Caco-2 (cell line): ENCODE results near the gene SLC43A2. TPM values are rescaled to one million over a fixed set of nuclear protein-coding genes. Genes with fewer than 3 reads are reported as not detected.

Experiments used
- BruUV-seq: library from RNA; stranded (reverse); fragments of 400-500 nt; replicated peaks from 2 replicates; lab custom pipeline; 2021; lab: Mats Ljungman, UMichigan
- CTCF ChIA-PET: fragments of 300-600 bp; sonication (Branson Sonifier 250); formaldehyde crosslinking; loops from one replicate; lab custom pipeline; 2022; ENCODE audit warnings: antibody characterized with exemption; lab: Charles Lee
- POLR2A ChIA-PET: fragments of 300-600 bp; sonication (Branson Sonifier 250); formaldehyde crosslinking; loops from one replicate; lab custom pipeline; 2022; ENCODE audit warnings: antibody characterized with exemption; lab: Charles Lee
- DNase-seq, 2 experiments: peaks; one replicate each; pipeline versions ENCODE4 v3.0.0 to v3.0.0-alpha.2; 2020 to 2022
- H3K27me3 ChIP-seq: replicated peaks from 2 replicates; pipeline ENCODE4 v1.6.0; 2011; ENCODE audit warnings: low read length; ENCODE audit not compliant: control insufficient read depth, insufficient read depth
- H3K36me3 ChIP-seq: 2 replicates; pipeline ENCODE4 v1.5.1; 2011; ENCODE audit warnings: low read length; ENCODE audit not compliant: control insufficient read depth, insufficient read depth
- H3K4me1 ChIP-seq: fragments of 250-450 bp; sonication (Bioruptor Pico); 2 replicates; pipeline ENCODE4 v1.5.1; 2020; ENCODE audit warnings: mild to moderate bottlenecking
- H3K4me3 ChIP-seq: 2 replicates; pipeline ENCODE4 v1.5.1; 2011; ENCODE audit warnings: low read depth, mild to moderate bottlenecking, control low read depth, low read length
- H3K9me3 ChIP-seq: fragments of 250-450 bp; sonication (Bioruptor Pico); 2 replicates; pipeline ENCODE4 v1.5.1; 2020; ENCODE audit warnings: mild to moderate bottlenecking, moderate library complexity
- H3K27ac Mint-ChIP-seq: one replicate; pipeline ENCODE4 v1.8.0; 2022; ENCODE audit warnings: mixed read lengths; ENCODE audit not compliant: unreplicated experiment
- H3K27me3 Mint-ChIP-seq: one replicate; pipeline ENCODE4 v1.8.0; 2022; ENCODE audit warnings: mixed read lengths; ENCODE audit not compliant: insufficient read depth, unreplicated experiment
- H3K36me3 Mint-ChIP-seq: one replicate; pipeline ENCODE4 v1.8.0; 2022; ENCODE audit warnings: mild to moderate bottlenecking, mixed read lengths; ENCODE audit not compliant: insufficient read depth, unreplicated experiment
- H3K4me1 Mint-ChIP-seq: one replicate; pipeline ENCODE4 v1.8.0; 2022; ENCODE audit warnings: low read depth, mixed read lengths; ENCODE audit not compliant: unreplicated experiment
- H3K4me3 Mint-ChIP-seq: one replicate; pipeline ENCODE4 v1.8.0; 2022; ENCODE audit warnings: mild to moderate bottlenecking, moderate library complexity, mixed read lengths; ENCODE audit not compliant: unreplicated experiment
- H3K9me3 Mint-ChIP-seq: one replicate; pipeline ENCODE4 v1.8.0; 2022; ENCODE audit warnings: mixed read lengths; ENCODE audit not compliant: unreplicated experiment
- CTCF ChIP-seq, 2 experiments: fragments of 200-600 bp in 1 of 2; IDR thresholded peaks; 1 replicate in 1 of 2; 2 replicates in 1 of 2; pipeline versions ENCODE4 v1.5.1 to v1.8.0; 2011 to 2022; ENCODE audit warnings: antibody characterized with exemption in 1 of 2, control low read depth in 1 of 2, inconsistent platforms in 1 of 2, low read depth in 1 of 2, low read length in 1 of 2, mild to moderate bottlenecking in 1 of 2, moderate library complexity in 1 of 2; ENCODE audit not compliant: insufficient read depth in 1 of 2, severe bottlenecking in 1 of 2, unreplicated experiment in 1 of 2
- intact Hi-C: fragments of 100-400 bp; cut with micrococcal nuclease; formaldehyde crosslinking; loops from one replicate; pipeline ENCODE4 v1.10.0; 2022; ENCODE audit not compliant: unreplicated experiment
- total RNA-seq: library from RNA; stranded (reverse); gene quantifications from 2 replicates; pipeline ENCODE4 v1.2.3, GENCODE V29; 2022

The SLC43A2 gene
- total RNA-seq, 1 experiment from 2014 or later, result 33.9 TPM

GRCh38 chr17:1521086-1521640, 107.5 kb downstream of the SLC43A2 start:
- no peaks in the 10 kb centered on the region for H3K27me3 ChIP-seq
- TF ChIP-seq CTCF (IDR thresholded peaks at IDR 0.05; ENCODE audit: insufficient read depth in 1 of 2, low read depth in 1 of 2, low read length in 1 of 2, severe bottlenecking in 1 of 2, unreplicated experiment in 1 of 2), result no peak
- peaks cover 4% of the 10 kb centered on the region; the same call in 1 of the 2 replicates for H3K4me1 ChIP-seq
- no TSS peak for BruUV-seq
- H3K9me3 ChIP-seq, result no peaks in the 10 kb centered on the region
- no peaks in the 10 kb centered on the region for H3K9me3 Mint-ChIP-seq
- no peak overlapping the region for H3K4me3 ChIP-seq
- CTCF ChIA-PET, result no interaction called here
- intact Hi-C loops, result no loop called here
- POLR2A ChIA-PET, result no interaction called here
- peaks cover 63% of the 10 kb centered on the region for H3K36me3 Mint-ChIP-seq
- no peak for DNase-seq
- H3K4me3 Mint-ChIP-seq, result no peak overlapping the region
- 0 out of 2 replicates have a peak, but pooled peaks cover 1% of the 10 kb centered on the region for H3K36me3 ChIP-seq
- H3K4me1 Mint-ChIP-seq, result no peaks in the 10 kb centered on the region
- no peaks in the 10 kb centered on the region for H3K27me3 Mint-ChIP-seq
- no peak overlapping the region for H3K27ac Mint-ChIP-seq

GRCh38 chr17:1519678-1520077, 109.0 kb downstream of the SLC43A2 start:
- Histone ChIP-seq H3K4me3 (no peak overlapping the region), H3K9me3 (no peaks in the 10 kb centered on the region), H3K36me3 (0 out of 2 replicates have a peak, but pooled peaks cover 1% of the 10 kb centered on the region), H3K27me3 (no peaks in the 10 kb centered on the region), H3K4me1 (peaks cover 13% of the 10 kb centered on the region)
- Mint-ChIP-seq H3K4me3 (no peak overlapping the region), H3K4me1 (peaks cover 9% of the 10 kb centered on the region), H3K36me3 (peaks cover 59% of the 10 kb centered on the region), H3K9me3 (no peaks in the 10 kb centered on the region), H3K27ac (no peak overlapping the region), H3K27me3 (no peaks in the 10 kb centered on the region)
- intact Hi-C loops, result no loop called here
- no TSS peak for BruUV-seq
- DNase-seq, result no peak
- POLR2A ChIA-PET, result no interaction called here
- CTCF ChIA-PET, result no interaction called here
- TF ChIP-seq CTCF (IDR thresholded peaks at IDR 0.05; ENCODE audit: insufficient read depth in 1 of 2, low read depth in 1 of 2, low read length in 1 of 2, severe bottlenecking in 1 of 2, unreplicated experiment in 1 of 2), result no peak

Other genes starting within 250 kb of the SLC43A2 start
- 915 and 956 TPM in 2 replicates for gene YWHAE, start 228.6 kb downstream of the SLC43A2 start, total RNA-seq
- 70.0 and 72.3 TPM in 2 replicates for gene CRK, start 172.6 kb downstream of the SLC43A2 start, total RNA-seq
- 162 and 171 TPM in 2 replicates for gene MYO1C, start 136.1 kb downstream of the SLC43A2 start, total RNA-seq
- gene INPP5K, start 112.2 kb downstream of the SLC43A2 start, total RNA-seq, result 24.1 and 27.3 TPM in 2 replicates
- 103 and 106 TPM in 2 replicates for gene PITPNA, start 66.0 kb downstream of the SLC43A2 start, total RNA-seq
- 0.14 and 0.51 TPM in 2 replicates for gene SCARF1, start 16.9 kb upstream of the SLC43A2 start, total RNA-seq
- gene RILP, start 21.0 kb upstream of the SLC43A2 start, total RNA-seq, result 4.2 and 6.9 TPM in 2 replicates
- gene PRPF8, start 56.0 kb upstream of the SLC43A2 start, total RNA-seq, result 398 and 430 TPM in 2 replicates
- gene TLCD2, start 81.5 kb upstream of the SLC43A2 start, total RNA-seq, result 10.1 and 12.0 TPM in 2 replicates
- 24.8 and 26.6 TPM in 2 replicates for gene WDR81, start 95.9 kb upstream of the SLC43A2 start, total RNA-seq
- gene SERPINF2, start 114.0 kb upstream of the SLC43A2 start, total RNA-seq, result 59.9 and 63.8 TPM in 2 replicates
- gene SERPINF1, start 133.2 kb upstream of the SLC43A2 start, total RNA-seq, result 36.3 and 38.4 TPM in 2 replicates
- gene SMYD4, start 201.1 kb upstream of the SLC43A2 start, total RNA-seq, result 26.2 and 32.1 TPM in 2 replicates
- gene RPA1, start 201.2 kb upstream of the SLC43A2 start, total RNA-seq, result 147 and 167 TPM in 2 replicates